GM18508 (cell line): Measurements from ENCODE around the gene MESP2.

Experiments used
- ATAC-seq: cut with Tn5 transposase; IDR thresholded peaks from one replicate; pipeline ENCODE4 v1.9.1; 2021; ENCODE audit warnings: moderate number of reproducible peaks; ENCODE audit not compliant: insufficient read depth, unreplicated experiment

Gene MESP2

GRCh38 chr15:89812847-89813320, 36.8 kb downstream of the MESP2 start:
- ATAC-seq = no peak

GRCh38 chr15:89813381-89814111, 37.4 kb downstream of the MESP2 start:
- no peak for ATAC-seq

GRCh38 chr15:89814112-89814742, 38.1 kb downstream of the MESP2 start:
- no peak for ATAC-seq

- ATAC-seq = no peak
These were observed 39.6 kb downstream of the MESP2 start for GRCh38 chr15:89815769-89816168.

- no peak for ATAC-seq
These were observed 41.7 kb downstream of the MESP2 start for GRCh38 chr15:89817701-89818280.

- ATAC-seq = no peak
These were observed 42.2 kb downstream of the MESP2 start for GRCh38 chr15:89818287-89818686.

- ATAC-seq = no peak
These were observed 44.8 kb downstream of the MESP2 start for GRCh38 chr15:89820666-89821611.

GRCh38 chr15:89822026-89822425, 45.9 kb downstream of the MESP2 start:
- ATAC-seq = no peak

- no peak for ATAC-seq
These were observed 46.4 kb downstream of the MESP2 start for GRCh38 chr15:89822611-89822950.

- ATAC-seq = no peak
These were observed 47.0 kb downstream of the MESP2 start for GRCh38 chr15:89822951-89823711.

- ATAC-seq = no peak
These were observed 47.9 kb downstream of the MESP2 start for GRCh38 chr15:89823836-89824606.

GRCh38 chr15:89824607-89824867, 48.4 kb downstream of the MESP2 start:
- no peak for ATAC-seq

GRCh38 chr15:89825271-89825940, 49.3 kb downstream of the MESP2 start:
- no peak for ATAC-seq

GRCh38 chr15:89826671-89827655, 50.8 kb downstream of the MESP2 start:
- no peak for ATAC-seq

GRCh38 chr15:89827829-89828228, 51.7 kb downstream of the MESP2 start:
- ATAC-seq = no peak
